Thoracic aorta (tissue), 2 donors: ENCODE results near the gene KSR1. TPM values are rescaled to one million over a fixed set of nuclear protein-coding genes. Genes with fewer than 3 reads are reported as not detected.

Experiments used
- ATAC-seq: fragments of 150-250 bp; one replicate; pipeline ENCODE4 v1.8.0; 2017; ENCODE audit warnings: low read depth; ENCODE audit not compliant: insufficient number of reproducible peaks, low FRiP score
- DNase-seq: peaks from one replicate; pipeline ENCODE4 v3.0.0-alpha.2; 2020; ENCODE audit warnings: low spot score
- H3K27ac ChIP-seq, 2 donors: fragments of 200-600 bp; sonication (generic); 1 replicate in 1 of 2; 2 replicates in 1 of 2; pipeline ENCODE4 v1.5.1; 2016; ENCODE audit warnings: mild to moderate bottlenecking in 2 of 2, moderate library complexity in 2 of 2
- H3K27me3 ChIP-seq: fragments of 200-600 bp; sonication (generic); replicated peaks from 2 replicates; pipeline ENCODE4 v1.6.0; 2016; ENCODE audit warnings: mild to moderate bottlenecking; ENCODE audit not compliant: insufficient read depth
- H3K36me3 ChIP-seq: fragments of 200-600 bp; sonication (generic); one replicate; pipeline ENCODE4 v1.5.1; 2016
- H3K4me1 ChIP-seq, 2 donors: fragments of 200-600 bp; sonication (generic); 1 replicate in 1 of 2; 2 replicates in 1 of 2; pipeline versions ENCODE4 v1.5.1 to v1.6.0; 2016; ENCODE audit warnings: low read depth in 2 of 2, mild to moderate bottlenecking in 1 of 2; ENCODE audit not compliant: control insufficient read depth in 1 of 2
- H3K4me3 ChIP-seq: fragments of 200-600 bp; sonication (generic); 2 replicates; pipeline ENCODE4 v1.5.1; 2016; ENCODE audit warnings: mild to moderate bottlenecking
- H3K9me3 ChIP-seq: fragments of 200-600 bp; sonication (generic); 2 replicates; pipeline ENCODE4 v1.5.1; 2016
- CTCF ChIP-seq: fragments of 200-600 bp; sonication (generic); IDR thresholded peaks from one replicate; pipeline ENCODE4 v1.5.1; 2019; ENCODE audit warnings: antibody characterized with exemption
- total RNA-seq, 2 donors: library from RNA; depleted of rRNA; stranded (reverse); fragments of >200 nt; gene quantifications; one replicate each; pipeline versions ENCODE4 v1.1.0 to v1.2.3, GENCODE V29; 2016

KSR1 gene
- total RNA-seq, 2 donors from 2014 or later, result 17.6 to 46.0 TPM

GRCh38 chr17:27593857-27594255 lies 137.6 kb downstream of the KSR1 start:
- Histone ChIP-seq H3K36me3 (peaks cover 7% of the 10 kb centered on the region), H3K4me3 (no peak overlapping the region), H3K27ac (no peak overlapping the region), H3K9me3 (no peaks in the 10 kb centered on the region), H3K4me1 (no peaks in the 10 kb centered on the region), H3K27me3 (no peaks in the 10 kb centered on the region)
- TF ChIP-seq CTCF, result no peak
- no peak for ATAC-seq
- no peak for DNase-seq

GRCh38 chr17:27595208-27595607 lies 139.0 kb downstream of the KSR1 start:
- Histone ChIP-seq H3K27ac (no peak overlapping the region), H3K9me3 (no peaks in the 10 kb centered on the region), H3K4me1 (no peaks in the 10 kb centered on the region), H3K4me3 (no peak overlapping the region), H3K36me3 (peaks cover 7% of the 10 kb centered on the region), H3K27me3 (no peaks in the 10 kb centered on the region)
- ATAC-seq (no peak), DNase-seq (no peak)
- TF ChIP-seq CTCF, result no peak

- no peaks in the 10 kb centered on the region for H3K9me3 ChIP-seq
- DNase-seq, result no peak
These were observed 139.8 kb downstream of the KSR1 start for GRCh38 chr17:27596096-27596495.

GRCh38 chr17:27596566-27597187 lies 140.4 kb downstream of the KSR1 start:
- Histone ChIP-seq H3K9me3 (no peaks in the 10 kb centered on the region), H3K27ac (no peak overlapping the region), H3K27me3 (no peaks in the 10 kb centered on the region), H3K36me3 (peaks cover 7% of the 10 kb centered on the region), H3K4me1 (no peaks in the 10 kb centered on the region), H3K4me3 (no peak overlapping the region)
- ATAC-seq (no peak), DNase-seq (no peak)
- TF ChIP-seq CTCF, result no peak

More at GRCh38 chr17:27596096-27596495, 139.8 kb downstream of the KSR1 start:
- no peak overlapping the region for H3K4me3 ChIP-seq
- peaks cover 7% of the 10 kb centered on the region for H3K36me3 ChIP-seq
- H3K27me3 ChIP-seq, result no peaks in the 10 kb centered on the region
- H3K27ac ChIP-seq, result no peak overlapping the region
- no peaks in the 10 kb centered on the region for H3K4me1 ChIP-seq
- ATAC-seq, result no peak
- no peak for TF ChIP-seq CTCF

- Histone ChIP-seq H3K36me3 (peaks cover 7% of the 10 kb centered on the region), H3K9me3 (no peaks in the 10 kb centered on the region), H3K4me3 (no peak overlapping the region), H3K27ac (no peak overlapping the region), H3K4me1 (no peaks in the 10 kb centered on the region), H3K27me3 (no peaks in the 10 kb centered on the region)
- DNase-seq (no peak), ATAC-seq (no peak)
- TF ChIP-seq CTCF, result no peak
These were observed 140.9 kb downstream of the KSR1 start for GRCh38 chr17:27597188-27597580.
